Activated T-helper 1 cell treated with anti-CD3 and anti-CD28 coated beads, Interleukin-12 subunit alpha, Interleukin-12 subunit beta, Interleukin-2, Interleukin-4 antibody, amounts not matched to agents 30 ng/mL and 10 ng/mL and 1 ng/mL, durations not matched to agents 14 hours and 24 hours and 36 hours (primary cell): ENCODE measurements around the gene CEND1. TPM values are rescaled to one million over a fixed set of nuclear protein-coding genes. Genes with fewer than 3 reads are reported as not detected.

ENCODE experiments used
- DNase-seq: peaks from one replicate; pipeline ENCODE4 v3.0.0; 2021; ENCODE audit warnings: low spot score
- H3K27ac Mint-ChIP-seq: one replicate; pipeline ENCODE4 v1.8.0; 2021; ENCODE audit warnings: mild to moderate bottlenecking, mixed read lengths
- H3K27me3 Mint-ChIP-seq: one replicate; pipeline ENCODE4 v1.8.0; 2022; ENCODE audit warnings: mild to moderate bottlenecking, moderate library complexity, mixed read lengths; ENCODE audit not compliant: insufficient read depth
- H3K36me3 Mint-ChIP-seq: one replicate; pipeline ENCODE4 v1.8.0; 2021; ENCODE audit warnings: low read depth, mixed read lengths
- H3K4me1 Mint-ChIP-seq: one replicate; pipeline ENCODE4 v1.8.0; 2021; ENCODE audit warnings: low read depth, mixed read lengths
- H3K4me3 Mint-ChIP-seq: one replicate; pipeline ENCODE4 v1.8.0; 2021; ENCODE audit warnings: mild to moderate bottlenecking, moderate library complexity, mixed read lengths
- H3K9me3 Mint-ChIP-seq: one replicate; pipeline ENCODE4 v1.8.0; 2021; ENCODE audit warnings: mixed read lengths
- intact Hi-C: fragments of 100-400 bp; cut with micrococcal nuclease; formaldehyde crosslinking; loops from one replicate; pipeline ENCODE4 v1.15.1; 2024
- total RNA-seq: library from RNA; stranded (reverse); gene quantifications from 2 replicates; pipeline ENCODE4 v1.2.3, GENCODE V29; 2022

CEND1 gene
- total RNA-seq, 1 donor from 2014 or later: 7.1 TPM

DNA sequence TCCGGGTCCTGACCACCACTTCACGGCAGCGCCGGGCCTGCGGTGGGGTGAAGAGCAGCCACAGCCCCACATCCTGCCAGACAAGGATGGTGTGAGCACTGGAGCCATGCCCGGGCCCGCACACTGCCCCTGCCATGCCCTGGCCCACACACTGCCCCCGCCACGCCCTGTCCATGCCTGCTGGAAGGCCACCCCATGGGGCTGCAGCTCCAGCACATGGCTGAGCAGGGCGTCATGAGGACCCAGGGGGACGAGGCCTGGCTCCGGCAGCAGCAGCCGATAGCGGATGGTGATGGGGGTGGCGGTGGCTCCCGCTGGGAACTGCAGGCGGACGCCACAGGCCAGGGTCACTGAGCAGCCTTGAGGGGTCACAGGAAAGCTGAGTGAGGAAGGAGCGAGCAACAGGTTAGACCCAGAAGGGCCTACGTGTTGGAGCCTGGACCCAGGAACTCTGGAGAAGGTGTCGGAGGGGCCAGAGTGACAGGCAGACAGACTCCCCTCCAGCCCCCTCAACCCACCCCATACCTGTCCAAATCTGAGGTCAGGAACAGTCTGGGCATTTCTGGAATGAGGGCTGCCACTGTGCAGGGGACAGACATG lies 12.2 kb upstream of the CEND1 start:
- no peak for DNase-seq
- intact Hi-C loops: no loop called here
- Mint-ChIP-seq H3K27ac (no peak overlapping the region), H3K9me3 (no peaks in the 10 kb centered on the region), H3K36me3 (no peaks in the 10 kb centered on the region), H3K4me3 (no peak overlapping the region), H3K27me3 (no peaks in the 10 kb centered on the region), H3K4me1 (no peaks in the 10 kb centered on the region)

DNA sequence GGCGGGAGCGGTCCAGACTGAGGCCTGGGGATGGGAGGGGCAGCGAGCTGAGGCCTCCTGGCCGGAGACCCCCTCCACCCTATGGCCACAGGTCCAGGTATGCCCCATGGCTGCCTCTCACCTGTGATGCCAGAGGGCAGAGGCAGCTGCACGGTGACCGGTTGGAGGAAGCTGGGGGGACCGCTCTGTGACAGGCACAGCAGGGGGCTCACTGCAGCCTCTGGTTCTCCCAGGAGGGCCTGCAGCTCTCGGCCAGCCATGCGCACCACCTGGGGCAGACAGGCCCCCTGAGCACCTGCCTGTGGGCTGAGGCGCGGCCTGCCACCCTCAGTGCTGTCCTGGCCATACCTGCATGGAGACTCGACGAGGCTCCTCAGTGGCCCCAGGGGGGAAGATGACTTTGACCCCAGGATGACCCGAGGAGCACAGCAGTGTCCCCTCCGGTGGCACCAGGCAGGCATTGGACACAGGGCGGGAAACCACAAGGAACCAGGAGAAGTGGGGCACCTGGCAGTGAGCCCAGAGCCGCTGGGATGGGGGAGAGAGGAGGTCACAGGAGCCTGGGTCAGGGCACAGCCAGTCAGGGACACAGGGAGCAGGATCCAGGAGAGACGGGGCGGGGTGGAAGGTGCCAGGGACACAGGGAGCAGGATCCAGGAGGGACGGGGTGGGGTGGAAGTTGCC lies 11.3 kb upstream of the CEND1 start:
- H3K36me3 Mint-ChIP-seq: no peaks in the 10 kb centered on the region
- no peak overlapping the region for H3K4me3 Mint-ChIP-seq
- peak overlapping the region; percentile 44 for H3K27ac Mint-ChIP-seq
- no peak for DNase-seq
- H3K9me3 Mint-ChIP-seq: no peaks in the 10 kb centered on the region
- no peaks in the 10 kb centered on the region for H3K27me3 Mint-ChIP-seq
- peaks cover 3% of the 10 kb centered on the region for H3K4me1 Mint-ChIP-seq
- intact Hi-C loops: no loop called here

DNA sequence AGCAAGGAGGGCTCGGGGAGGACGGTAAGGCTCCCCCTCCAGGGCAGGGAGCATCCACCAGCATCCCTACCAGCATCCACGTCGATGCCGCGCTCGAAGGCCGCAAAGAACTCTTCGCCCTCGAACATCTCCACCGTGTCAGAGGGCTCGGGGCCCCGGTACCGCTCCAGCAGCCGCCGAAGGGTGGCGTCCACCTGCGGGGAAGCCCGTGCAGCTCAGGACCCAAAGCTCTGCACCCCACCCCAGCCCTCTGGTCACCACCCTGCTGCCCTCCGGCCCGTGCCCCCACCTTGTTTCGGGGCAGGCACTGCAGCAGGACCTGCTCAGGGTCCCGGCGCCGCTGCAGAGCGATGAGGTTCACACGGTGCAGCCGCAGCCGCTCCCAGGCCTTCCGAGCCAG lies 10.6 kb upstream of the CEND1 start:
- H3K27me3 Mint-ChIP-seq: no peaks in the 10 kb centered on the region
- intact Hi-C loops: no loop called here
- H3K27ac Mint-ChIP-seq: no peak overlapping the region
- no peak for DNase-seq
- H3K4me3 Mint-ChIP-seq: peak overlapping the region; percentile 19
- peaks cover 2% of the 10 kb centered on the region for H3K36me3 Mint-ChIP-seq
- no peaks in the 10 kb centered on the region for H3K9me3 Mint-ChIP-seq
- H3K4me1 Mint-ChIP-seq: peaks cover 4% of the 10 kb centered on the region

DNA sequence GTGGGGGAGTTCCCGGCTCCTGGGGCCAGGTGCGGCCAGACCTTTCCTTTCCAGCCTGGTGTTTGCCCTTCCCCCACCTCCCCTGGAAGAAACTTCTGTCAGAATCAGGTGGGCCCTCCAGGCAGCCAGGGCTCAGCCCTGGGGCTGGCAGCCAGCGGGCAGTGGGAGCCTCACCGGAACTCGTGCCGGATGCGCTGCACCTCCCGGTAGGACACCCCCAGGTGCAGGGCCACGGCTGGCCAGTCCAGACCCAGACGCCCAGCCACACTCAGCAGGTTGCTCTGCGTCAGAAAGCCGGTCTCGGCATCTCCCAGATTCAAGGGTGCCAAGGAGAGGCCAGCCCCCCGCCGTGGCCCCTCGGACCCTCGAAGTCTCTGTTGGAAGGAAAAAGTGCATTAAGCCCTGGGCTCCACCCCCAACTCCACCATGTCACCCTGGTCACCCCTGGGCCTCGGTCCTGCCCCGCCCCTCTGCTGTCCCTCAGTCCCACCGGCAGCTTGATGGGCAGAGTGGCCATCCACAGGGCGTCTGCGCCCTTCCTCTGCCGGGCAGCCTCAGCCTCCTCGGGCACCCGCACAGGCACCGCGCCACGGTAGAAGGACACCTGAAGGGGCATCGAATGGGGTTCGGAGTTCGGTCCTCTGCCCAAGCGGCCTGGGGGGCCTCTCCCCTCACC lies 9.9 kb upstream of the CEND1 start:
- no peak for DNase-seq
- no peaks in the 10 kb centered on the region for H3K9me3 Mint-ChIP-seq
- H3K36me3 Mint-ChIP-seq: peaks cover 2% of the 10 kb centered on the region
- intact Hi-C loops: loop anchor here (5.0 kb wide), 3 partner anchors 102 to 532 kb away; partner anchors contain the start of genes DEAF1, IRF7 and TMEM80
- H3K27me3 Mint-ChIP-seq: no peaks in the 10 kb centered on the region
- H3K4me1 Mint-ChIP-seq: peaks cover 4% of the 10 kb centered on the region
- no peak overlapping the region for H3K27ac Mint-ChIP-seq
- H3K4me3 Mint-ChIP-seq: no peak overlapping the region

DNA sequence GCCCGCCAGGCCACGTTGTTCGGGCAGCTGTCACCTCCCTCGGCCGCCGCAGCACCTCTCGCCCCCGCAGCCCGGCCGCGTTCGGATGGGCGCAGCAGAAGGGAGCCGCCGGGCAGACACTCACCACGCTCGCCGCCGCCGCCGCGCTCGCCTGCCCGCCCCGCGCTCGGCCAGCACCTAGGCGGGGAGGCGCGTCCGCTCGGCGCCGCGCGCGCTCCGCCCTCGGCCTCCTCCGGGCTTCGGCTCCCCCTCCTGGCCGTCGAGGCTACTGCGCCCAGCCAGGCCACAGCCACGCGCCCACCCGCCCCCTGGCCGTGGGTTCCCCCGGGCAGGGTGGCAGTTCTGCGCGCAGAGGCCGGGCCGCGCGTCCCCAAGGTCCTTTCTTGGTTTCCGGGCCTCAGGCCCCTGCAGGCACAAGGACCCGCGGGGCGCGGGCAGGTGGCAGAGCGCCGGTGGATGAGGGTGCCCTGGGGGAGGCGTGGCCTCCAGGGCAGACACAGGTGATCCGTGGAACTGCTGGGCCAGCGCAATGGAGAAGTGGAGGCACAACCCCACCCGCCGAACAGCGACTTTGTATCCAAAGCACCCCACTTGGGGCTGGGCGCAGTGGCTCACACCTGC lies 8.3 kb upstream of the CEND1 start, which contains the start of gene SLC25A22:
Gene SLC25A22 (minus strand): TSS at position 189 of the 621 bp plus-strand sequence. CDS start 3,275 bp downstream, outside the sequence.
- intact Hi-C loops: loop anchor here (5.0 kb wide), 3 partner anchors 101 to 531 kb away; partner anchors contain the start of genes DEAF1, IRF7 and TMEM80
- H3K36me3 Mint-ChIP-seq: peaks cover 5% of the 10 kb centered on the region
- peak; percentile 84 for DNase-seq
- no peaks in the 10 kb centered on the region for H3K27me3 Mint-ChIP-seq
- peaks cover 4% of the 10 kb centered on the region for H3K4me1 Mint-ChIP-seq
- peak within 1 kb of the TSS; percentile 82 for H3K27ac Mint-ChIP-seq
- H3K4me3 Mint-ChIP-seq: peak within 1 kb of the TSS; percentile 93
- H3K9me3 Mint-ChIP-seq: no peaks in the 10 kb centered on the region

DNA sequence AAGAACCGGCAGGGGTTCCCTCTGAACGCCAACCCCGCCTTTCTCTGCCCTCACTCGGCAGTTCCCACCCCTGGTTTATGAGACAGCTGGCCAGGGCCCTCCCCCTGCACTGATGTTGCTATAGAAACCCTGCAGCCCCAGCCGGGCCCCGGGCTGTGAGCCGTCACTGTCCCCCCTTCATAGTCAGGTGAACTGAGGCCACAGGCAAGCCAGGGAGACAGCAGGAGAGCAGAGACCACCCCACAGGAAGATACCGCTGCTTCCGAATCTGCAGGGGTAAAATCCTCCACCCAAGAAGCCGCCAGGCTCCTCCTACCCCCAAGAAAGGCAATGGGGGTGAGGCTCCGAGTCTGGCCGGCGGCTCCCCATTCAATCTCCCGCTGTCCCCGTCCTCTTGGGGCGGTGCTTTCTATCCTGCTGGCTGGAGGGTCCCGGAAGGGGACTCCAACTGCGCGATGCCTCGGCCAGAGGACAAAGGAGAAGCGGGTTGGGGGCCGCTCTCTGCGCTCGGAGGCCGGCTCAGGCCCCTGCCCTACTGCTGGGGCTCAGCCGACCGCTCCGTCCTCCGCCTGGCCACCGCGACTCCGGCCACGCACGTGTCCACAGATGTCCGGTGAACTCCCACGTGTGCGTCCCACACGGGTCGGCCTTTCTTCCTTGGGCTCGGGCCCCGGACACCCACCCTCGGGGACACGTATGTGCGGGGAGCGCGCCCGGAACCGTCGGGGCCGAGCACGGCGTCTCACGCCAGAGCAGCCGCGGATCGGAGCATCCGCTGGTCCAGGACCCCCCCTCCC lies 7.6 kb upstream of the CEND1 start:
- Mint-ChIP-seq H3K4me3 (peak overlapping the region; percentile 93), H3K36me3 (peaks cover 6% of the 10 kb centered on the region), H3K4me1 (peaks cover 4% of the 10 kb centered on the region), H3K27ac (peak overlapping the region; percentile 82), H3K27me3 (no peaks in the 10 kb centered on the region), H3K9me3 (no peaks in the 10 kb centered on the region)
- DNase-seq: peak; percentile 68
- intact Hi-C loops: loop anchor here (1.0 to 5.0 kb wide), 7 partner anchors 12 to 530 kb away; partner anchors contain the start of genes CHID1, DEAF1, IRF7 and RNH1

DNA sequence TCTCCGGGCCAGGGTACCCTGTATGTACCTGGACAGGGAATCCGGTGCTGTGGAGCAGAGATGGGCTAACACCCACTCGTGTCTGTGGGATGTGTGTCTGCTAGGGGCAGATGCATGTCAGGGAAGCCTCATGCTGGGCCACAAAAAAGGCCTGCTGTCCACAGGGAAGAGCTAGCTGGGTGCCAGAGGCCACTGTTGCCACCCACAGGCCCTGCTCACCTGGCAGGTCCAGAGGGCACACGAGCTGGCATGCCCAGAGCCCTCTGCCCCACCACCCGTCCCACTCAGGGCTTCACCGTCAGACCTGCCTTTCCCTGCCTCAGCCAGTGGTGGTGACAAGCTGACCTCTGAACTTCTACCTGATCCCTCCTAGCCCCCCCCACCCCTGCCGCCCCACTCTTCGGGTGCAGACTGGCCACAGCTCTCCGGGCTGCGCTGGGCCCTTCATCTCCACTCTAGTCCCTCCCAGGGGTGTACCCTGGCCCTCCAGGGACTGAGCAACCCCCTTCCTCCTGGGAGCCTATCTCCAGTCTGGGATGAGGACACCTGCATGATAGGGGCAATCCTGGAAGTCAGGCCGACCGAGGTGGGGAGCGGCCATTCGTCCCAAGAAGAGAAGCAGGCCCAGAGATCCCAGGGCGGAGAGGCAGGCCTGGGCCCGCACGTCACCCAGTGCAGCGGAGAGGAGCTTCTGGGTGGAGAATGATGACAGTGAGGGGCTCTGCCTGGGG lies 6.8 kb upstream of the CEND1 start:
- intact Hi-C loops: loop anchor here (1.0 to 5.0 kb wide), 12 partner anchors 9 to 529 kb away; partner anchors contain the start of genes CHID1, DEAF1, GATD1 and IRF7
- Mint-ChIP-seq H3K27ac (peak overlapping the region; percentile 83), H3K4me3 (peak overlapping the region; percentile 93), H3K9me3 (no peaks in the 10 kb centered on the region), H3K4me1 (peaks cover 4% of the 10 kb centered on the region), H3K36me3 (peaks cover 6% of the 10 kb centered on the region), H3K27me3 (no peaks in the 10 kb centered on the region)
- no peak for DNase-seq

DNA sequence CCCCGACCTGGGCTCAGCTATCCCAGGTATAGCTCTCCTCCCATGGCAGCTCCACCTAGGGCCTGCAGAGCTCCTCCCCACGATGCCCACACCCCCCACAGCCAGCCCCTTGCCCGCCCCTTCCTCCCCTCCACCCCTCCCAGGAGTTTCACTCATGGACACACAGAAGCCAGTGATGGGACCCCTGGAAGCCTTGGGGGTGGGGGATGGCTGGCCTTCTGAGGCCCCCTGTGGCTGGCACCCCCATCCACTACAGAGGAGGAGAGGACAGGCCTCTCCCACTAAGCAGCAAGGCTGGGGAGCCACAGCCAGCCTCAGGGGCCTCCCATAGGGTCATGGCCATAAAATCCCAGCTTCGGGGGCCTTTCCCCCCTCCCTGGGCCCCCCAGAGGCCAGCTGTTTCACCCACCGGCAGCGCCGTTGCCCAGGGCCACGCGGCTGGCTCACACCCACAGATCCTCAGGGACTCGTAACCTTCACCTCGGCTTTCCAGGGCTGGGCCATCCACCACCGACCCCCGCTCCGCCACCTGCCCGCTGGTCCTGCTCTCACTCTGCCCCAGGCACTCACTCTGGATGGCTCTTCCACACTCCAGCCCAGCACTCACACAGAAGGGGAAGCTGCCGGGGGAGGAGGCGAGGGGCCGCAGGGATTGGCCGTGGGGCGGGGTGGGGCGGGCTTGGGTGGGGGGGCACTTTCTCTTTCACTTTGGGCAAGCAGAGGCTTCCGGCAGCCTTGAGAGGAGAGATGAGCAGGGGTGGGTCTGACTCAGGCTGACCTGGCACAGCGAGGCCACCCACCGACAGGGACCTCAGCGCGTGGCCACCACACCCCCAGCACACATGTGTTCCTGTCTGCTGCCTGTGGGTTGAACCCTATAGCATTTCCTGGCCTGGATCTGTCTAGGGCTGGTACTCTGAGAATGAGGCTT lies 6.0 kb upstream of the CEND1 start:
- Mint-ChIP-seq H3K4me3 (peak overlapping the region; percentile 93), H3K27ac (peak overlapping the region; percentile 83), H3K27me3 (no peaks in the 10 kb centered on the region), H3K9me3 (no peaks in the 10 kb centered on the region), H3K36me3 (peaks cover 6% of the 10 kb centered on the region), H3K4me1 (peaks cover 4% of the 10 kb centered on the region)
- intact Hi-C loops: loop anchor here (1.0 to 5.0 kb wide), 11 partner anchors 9 to 529 kb away; partner anchors contain the start of genes CHID1, DEAF1, GATD1 and IRF7
- DNase-seq: peak; percentile 74

DNA sequence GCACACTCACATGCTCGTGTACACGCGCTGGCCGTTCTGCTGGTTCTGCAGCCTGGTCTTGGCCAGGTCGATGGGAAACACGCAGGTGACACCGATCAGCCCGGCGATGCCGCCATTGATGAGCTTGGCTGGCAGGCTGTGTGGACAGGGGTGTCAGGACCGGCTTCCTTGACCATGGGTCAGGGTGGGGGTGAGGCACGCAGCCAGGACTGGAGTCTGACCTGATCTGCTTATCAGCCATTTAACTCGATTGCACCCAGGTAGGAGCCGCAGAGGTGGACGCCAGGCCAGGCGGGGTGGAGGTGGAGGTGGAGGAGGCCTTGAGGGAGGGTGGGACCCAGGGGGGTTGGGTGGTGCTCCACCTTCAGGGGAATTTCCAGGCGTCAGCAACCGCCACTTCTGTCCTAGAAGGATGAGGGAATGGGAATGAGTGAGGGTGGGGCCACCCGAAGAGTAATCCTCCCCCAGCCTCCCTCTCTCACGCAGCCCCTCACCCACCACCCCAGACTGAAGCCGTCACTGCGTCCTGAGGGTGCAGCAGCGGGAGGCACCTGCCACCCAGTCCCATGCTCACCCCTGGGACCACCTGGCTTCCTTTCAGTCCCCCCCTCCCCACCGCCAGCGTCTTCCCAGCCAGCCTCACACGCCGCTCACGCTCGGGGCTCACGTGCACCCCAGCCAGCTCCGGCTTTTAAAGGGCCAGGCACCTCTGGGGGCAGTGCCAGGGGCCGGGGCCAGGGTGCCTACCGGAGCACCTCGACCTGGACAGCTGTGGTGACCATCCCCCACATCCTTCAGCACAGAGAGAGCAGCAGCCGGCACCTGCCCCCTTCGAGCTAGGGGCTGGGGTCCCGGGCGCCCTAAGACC lies 5.1 kb upstream of the CEND1 start:
- H3K27ac Mint-ChIP-seq: no peak overlapping the region
- peaks cover 6% of the 10 kb centered on the region for H3K36me3 Mint-ChIP-seq
- H3K4me3 Mint-ChIP-seq: peak overlapping the region; percentile 93
- H3K9me3 Mint-ChIP-seq: no peaks in the 10 kb centered on the region
- no peaks in the 10 kb centered on the region for H3K27me3 Mint-ChIP-seq
- H3K4me1 Mint-ChIP-seq: peaks cover 4% of the 10 kb centered on the region
- intact Hi-C loops: loop anchor here (5.0 kb wide), 3 partner anchors 98 to 528 kb away; partner anchors contain the start of genes DEAF1, IRF7 and TMEM80
- DNase-seq: no peak

DNA sequence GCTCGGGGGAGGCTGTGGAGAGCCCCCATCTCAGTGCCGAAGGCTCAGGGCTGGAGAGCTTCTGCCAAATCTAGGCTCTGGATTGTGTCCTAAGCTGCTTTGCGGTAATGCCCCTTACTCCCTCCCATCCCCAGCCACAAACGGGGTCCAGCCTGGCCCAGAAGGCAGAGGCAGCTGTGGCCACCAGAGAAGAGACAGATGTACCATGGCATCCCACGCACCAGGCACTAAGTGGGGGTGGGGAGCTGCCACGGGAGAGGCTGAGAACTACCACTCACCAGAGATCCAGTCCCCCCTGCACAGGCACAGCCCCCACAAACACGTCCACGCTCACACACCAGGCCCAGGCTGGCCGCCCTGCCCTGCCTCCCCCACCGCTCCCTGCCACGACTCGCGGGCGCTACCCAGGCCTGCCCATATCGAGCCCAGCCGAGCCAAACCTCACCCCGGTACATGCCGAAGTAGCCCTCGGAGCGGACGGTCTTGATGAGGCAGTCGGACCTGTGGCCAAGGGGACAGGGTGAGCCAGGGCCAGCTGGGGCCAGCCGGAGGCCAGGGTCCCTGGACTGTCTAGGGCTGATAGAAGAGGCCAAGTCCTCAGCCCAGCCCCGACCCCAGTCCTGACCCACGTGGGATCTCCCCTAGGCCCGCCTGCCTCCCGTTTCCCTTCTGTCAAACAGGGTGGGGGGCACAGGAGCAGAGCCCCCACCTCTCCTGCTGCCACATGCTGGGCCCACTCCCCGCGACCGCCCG lies 4.3 kb upstream of the CEND1 start:
- Mint-ChIP-seq H3K27ac (no peak overlapping the region), H3K9me3 (no peaks in the 10 kb centered on the region), H3K36me3 (peaks cover 6% of the 10 kb centered on the region), H3K4me3 (peak overlapping the region; percentile 59), H3K27me3 (no peaks in the 10 kb centered on the region), H3K4me1 (peaks cover 4% of the 10 kb centered on the region)
- intact Hi-C loops: no loop called here
- DNase-seq: no peak
